ENCODE data around the gene ARHGAP44. TPM values are rescaled to one million over a fixed set of nuclear protein-coding genes. Genes with fewer than 3 reads are reported as not detected.

Gene ARHGAP44
- total RNA-seq, 1 donor from 2014 or later, result 8.7 TPM

GRCh38 chr17:12896180-12896785, 107.0 kb downstream of the ARHGAP44 start:
- Histone ChIP-seq H2AFZ (replicated peaks) (no peak overlapping the region), H3K9ac (no peak overlapping the region), H3K36me3 (no peaks in the 10 kb centered on the region), H3K4me3 (no peak overlapping the region), H3K4me2 (no peak overlapping the region), H3K27ac (no peak overlapping the region), H3K79me2 (ENCODE audit: low read depth) (no peaks in the 10 kb centered on the region), H3K4me1 (peaks cover 10% of the 10 kb centered on the region), H3K27me3 (no peaks in the 10 kb centered on the region), H4K20me1 (ENCODE audit: low read depth) (no peaks in the 10 kb centered on the region), H3K9me3 (ENCODE audit: low read depth) (peaks cover 3% of the 10 kb centered on the region), H3F3A (ENCODE audit: low read depth) (no peaks in the 10 kb centered on the region)
- no peak for TF ChIP-seq EZH2 (IDR thresholded peaks at IDR 0.05)
- no peak for TF ChIP-seq EZH2phosphoT487 (IDR thresholded peaks at IDR 0.05)
- no peak for TF ChIP-seq CTCF (IDR thresholded peaks at IDR 0.05)
- no peak overlapping the region for H3K27ac Mint-ChIP-seq
- no peak for DNase-seq (ENCODE audit: low spot score)
- H3K27me3 Mint-ChIP-seq (ENCODE audit: insufficient read depth, low read depth), result peaks cover 3% of the 10 kb centered on the region
- H3K9me3 Mint-ChIP-seq, result peaks cover 9% of the 10 kb centered on the region
- no peak overlapping the region for H3K4me3 Mint-ChIP-seq
- H3K4me1 Mint-ChIP-seq, result no peaks in the 10 kb centered on the region
- peaks cover 13% of the 10 kb centered on the region for H3K36me3 Mint-ChIP-seq

GRCh38 chr17:12898110-12898509, 108.8 kb downstream of the ARHGAP44 start:
- Histone ChIP-seq H3K9me3 (ENCODE audit: low read depth) (no peaks in the 10 kb centered on the region), H3F3A (ENCODE audit: low read depth) (no peaks in the 10 kb centered on the region), H3K79me2 (ENCODE audit: low read depth) (no peaks in the 10 kb centered on the region), H4K20me1 (ENCODE audit: low read depth) (no peaks in the 10 kb centered on the region), H3K9ac (no peak overlapping the region), H3K4me1 (peaks cover 10% of the 10 kb centered on the region), H3K36me3 (no peaks in the 10 kb centered on the region), H2AFZ (replicated peaks) (no peak overlapping the region), H3K27ac (no peak overlapping the region), H3K4me2 (no peak overlapping the region), H3K27me3 (no peaks in the 10 kb centered on the region), H3K4me3 (no peak overlapping the region)
- H3K4me1 Mint-ChIP-seq, result no peaks in the 10 kb centered on the region
- TF ChIP-seq EZH2phosphoT487 (IDR thresholded peaks at IDR 0.05) (no peak), EZH2 (IDR thresholded peaks at IDR 0.05) (no peak), CTCF (IDR thresholded peaks at IDR 0.05) (no peak)
- no peak overlapping the region for H3K4me3 Mint-ChIP-seq
- no peak for DNase-seq (ENCODE audit: low spot score)
- peaks cover 3% of the 10 kb centered on the region for H3K27me3 Mint-ChIP-seq (ENCODE audit: insufficient read depth, low read depth)
- H3K36me3 Mint-ChIP-seq, result peaks cover 13% of the 10 kb centered on the region
- no peaks in the 10 kb centered on the region for H3K9me3 Mint-ChIP-seq
- no peak overlapping the region for H3K27ac Mint-ChIP-seq

- H2AFZ ChIP-seq (replicated peaks), result no peak overlapping the region
- Mint-ChIP-seq H3K4me1 (no peaks in the 10 kb centered on the region), H3K36me3 (peaks cover 16% of the 10 kb centered on the region), H3K9me3 (no peaks in the 10 kb centered on the region), H3K27me3 (ENCODE audit: insufficient read depth, low read depth) (peaks cover 3% of the 10 kb centered on the region), H3K27ac (no peak overlapping the region), H3K4me3 (no peak overlapping the region)
- H4K20me1 ChIP-seq (ENCODE audit: low read depth), result no peaks in the 10 kb centered on the region
- no peak overlapping the region for H3K27ac ChIP-seq
- TF ChIP-seq EZH2phosphoT487 (IDR thresholded peaks at IDR 0.05) (no peak), EZH2 (IDR thresholded peaks at IDR 0.05) (no peak)
- H3K4me2 ChIP-seq, result no peak overlapping the region
- no peak overlapping the region for H3K9ac ChIP-seq
- H3K9me3 ChIP-seq (ENCODE audit: low read depth), result no peaks in the 10 kb centered on the region
- H3K4me1 ChIP-seq, result no peaks in the 10 kb centered on the region
- no peaks in the 10 kb centered on the region for H3F3A ChIP-seq (ENCODE audit: low read depth)
- no peak for DNase-seq (ENCODE audit: low spot score)
- no peaks in the 10 kb centered on the region for H3K36me3 ChIP-seq
- H3K79me2 ChIP-seq (ENCODE audit: low read depth), result no peaks in the 10 kb centered on the region
- no peak overlapping the region for H3K4me3 ChIP-seq
- no peaks in the 10 kb centered on the region for H3K27me3 ChIP-seq
Observed at GRCh38 chr17:12899604-12900003, 110.3 kb downstream of the ARHGAP44 start.

- no peak overlapping the region for H3K9ac ChIP-seq
- no peaks in the 10 kb centered on the region for H3K4me1 ChIP-seq
- TF ChIP-seq EZH2phosphoT487 (IDR thresholded peaks at IDR 0.05), result no peak
- no peak for TF ChIP-seq EZH2 (IDR thresholded peaks at IDR 0.05)
- TF ChIP-seq CTCF (IDR thresholded peaks at IDR 0.05), result no peak
Observed at GRCh38 chr17:12900474-12900873, 111.2 kb downstream of the ARHGAP44 start.

More at GRCh38 chr17:12900474-12900873, 111.2 kb downstream of the ARHGAP44 start:
- Histone ChIP-seq H2AFZ (replicated peaks) (no peak overlapping the region), H3K4me2 (no peak overlapping the region), H3K79me2 (ENCODE audit: low read depth) (no peaks in the 10 kb centered on the region), H4K20me1 (ENCODE audit: low read depth) (no peaks in the 10 kb centered on the region), H3K9me3 (ENCODE audit: low read depth) (no peaks in the 10 kb centered on the region), H3K4me3 (no peak overlapping the region), H3K27me3 (no peaks in the 10 kb centered on the region), H3F3A (ENCODE audit: low read depth) (no peaks in the 10 kb centered on the region), H3K27ac (no peak overlapping the region), H3K36me3 (no peaks in the 10 kb centered on the region)
- Mint-ChIP-seq H3K36me3 (peaks cover 17% of the 10 kb centered on the region), H3K27me3 (ENCODE audit: insufficient read depth, low read depth) (no peaks in the 10 kb centered on the region), H3K4me1 (no peaks in the 10 kb centered on the region), H3K27ac (no peak overlapping the region), H3K4me3 (no peak overlapping the region), H3K9me3 (no peaks in the 10 kb centered on the region)
- DNase-seq (ENCODE audit: low spot score), result no peak
